Tibial nerve (tissue), 4 donors: ENCODE results near the gene COX4I2. TPM values are rescaled to one million over a fixed set of nuclear protein-coding genes. Genes with fewer than 3 reads are reported as not detected.

ENCODE experiments used
- DNase-seq, 2 donors: peaks; one replicate each; pipeline ENCODE4 v3.0.0-alpha.2; 2019; ENCODE audit warnings: low spot score in 2 of 2
- H3K27ac ChIP-seq, 4 donors: fragments of 200-600 bp; sonication (generic) in 3 of 4; one replicate each; pipeline ENCODE4 v1.5.1; 2017 to 2019; ENCODE audit warnings: mild to moderate bottlenecking in 1 of 4
- H3K27me3 ChIP-seq, 2 donors: fragments of 200-600 bp; sonication (generic) in 1 of 2; one replicate each; pipeline versions ENCODE4 v1.5.1 to v1.6.0; 2017 to 2019
- H3K36me3 ChIP-seq, 3 donors: fragments of 200-600 bp; sonication (generic); one replicate each; pipeline ENCODE4 v1.5.1; 2018 to 2019
- H3K4me1 ChIP-seq, 4 donors: fragments of 200-600 bp; sonication (generic) in 3 of 4; one replicate each; pipeline ENCODE4 v1.5.1; 2017 to 2019
- H3K4me3 ChIP-seq, 4 donors: fragments of 200-600 bp; sonication (generic) in 3 of 4; one replicate each; pipeline ENCODE4 v1.5.1; 2017 to 2019; ENCODE audit warnings: mild to moderate bottlenecking in 1 of 4, moderate library complexity in 1 of 4
- H3K9me3 ChIP-seq, 4 donors: fragments of 200-600 bp; sonication (generic) in 3 of 4; one replicate each; pipeline ENCODE4 v1.5.1; 2017 to 2019
- CTCF ChIP-seq, 5 experiments: fragments of 200-600 bp in 3 of 5; fragments of 450-650 bp in 2 of 5; sonication (generic) in 3 of 5; IDR thresholded peaks; one replicate each; pipeline ENCODE4 v1.5.1; 2016 to 2019; ENCODE audit warnings: antibody characterized with exemption in 5 of 5, mild to moderate bottlenecking in 3 of 5, moderate library complexity in 2 of 5
- EP300 ChIP-seq, 2 donors: sonication (generic); formaldehyde crosslinking; IDR thresholded peaks; one replicate each; pipeline ENCODE4 v1.6.1; 2017; ENCODE audit warnings: antibody characterized with exemption in 2 of 2, mild to moderate bottlenecking in 1 of 2
- POLR2A ChIP-seq, 2 donors: fragments of 450-650 bp; IDR thresholded peaks; one replicate each; pipeline ENCODE4 v1.6.1; 2017; ENCODE audit warnings: antibody characterized with exemption in 2 of 2, mild to moderate bottlenecking in 2 of 2, moderate library complexity in 2 of 2
- WGBS, 2 donors: methylation state at CpG; one replicate each; pipeline ENCODE4 v1.1.5; 2018; 5-methylcytosine and 5-hydroxymethylcytosine counted together
- total RNA-seq, 4 donors: library from RNA; depleted of rRNA; stranded (reverse); fragments of >200 nt; gene quantifications; one replicate each; pipeline ENCODE4 v1.1.0, GENCODE V29; 2016

The COX4I2 gene
- total RNA-seq, 4 donors from 2014 or later = 1.6 to 8.2 (median 4.2) TPM; not detected in 1

DNA sequence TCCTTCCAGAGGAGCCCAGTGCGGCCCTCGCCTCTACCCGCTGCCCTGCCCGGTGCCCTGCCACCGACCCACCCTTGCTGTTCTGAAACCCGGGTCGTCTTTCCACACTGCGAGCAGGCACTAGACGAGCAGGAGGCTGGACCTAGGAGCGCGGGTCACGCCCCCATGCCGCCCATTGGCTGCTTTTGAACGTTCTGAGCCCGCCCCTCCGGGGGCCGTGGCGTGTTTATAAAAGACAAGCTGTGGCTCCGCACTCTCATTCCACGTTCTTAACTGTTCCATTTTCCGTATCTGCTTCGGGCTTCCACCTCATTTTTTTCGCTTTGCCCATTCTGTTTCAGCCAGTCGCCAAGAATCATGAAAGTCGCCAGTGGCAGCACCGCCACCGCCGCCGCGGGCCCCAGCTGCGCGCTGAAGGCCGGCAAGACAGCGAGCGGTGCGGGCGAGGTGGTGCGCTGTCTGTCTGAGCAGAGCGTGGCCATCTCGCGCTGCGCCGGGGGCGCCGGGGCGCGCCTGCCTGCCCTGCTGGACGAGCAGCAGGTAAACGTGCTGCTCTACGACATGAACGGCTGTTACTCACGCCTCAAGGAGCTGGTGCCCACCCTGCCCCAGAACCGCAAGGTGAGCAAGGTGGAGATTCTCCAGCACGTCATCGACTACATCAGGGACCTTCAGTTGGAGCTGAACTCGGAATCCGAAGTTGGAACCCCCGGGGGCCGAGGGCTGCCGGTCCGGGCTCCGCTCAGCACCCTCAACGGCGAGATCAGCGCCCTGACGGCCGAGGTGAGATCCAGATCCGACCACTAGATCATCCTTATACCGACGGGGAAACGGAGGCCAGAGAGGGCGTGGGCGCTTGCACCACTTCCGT is 32.4 kb upstream of the COX4I2 start, which contains the start of gene ID1:
Gene ID1 (plus strand): TSS at position 259 of the 871 bp plus-strand sequence. CDS start 99 bp downstream, at position 358.
- H3K4me3 ChIP-seq = peak within 1 kb of the TSS; percentile 57 to 65 (median 62)
- H3K4me1 ChIP-seq = peaks cover 0 to 46% (median 32%) of the 10 kb centered on the region in 4 donors
- peak; percentile 93 to 95 for DNase-seq
- H3K27ac ChIP-seq = peak within 1 kb of the TSS; percentile 80 to 94 (median 89)
- no peaks in the 10 kb centered on the region for H3K36me3 ChIP-seq
- 0 to 1% methylated on average over 50 to 71 of the region's 74 CpGs for WGBS, 2 donors
- H3K27me3 ChIP-seq = no peaks in the 10 kb centered on the region
- H3K9me3 ChIP-seq = no peaks in the 10 kb centered on the region
- TF ChIP-seq CTCF (IDR thresholded peaks at IDR 0.05) (peak in 1 of 5 experiments; percentile 13), POLR2A (IDR thresholded peaks at IDR 0.05) (peak; percentile 88 to 96), EP300 (IDR thresholded peaks at IDR 0.05) (peak; percentile 28 to 100)

DNA sequence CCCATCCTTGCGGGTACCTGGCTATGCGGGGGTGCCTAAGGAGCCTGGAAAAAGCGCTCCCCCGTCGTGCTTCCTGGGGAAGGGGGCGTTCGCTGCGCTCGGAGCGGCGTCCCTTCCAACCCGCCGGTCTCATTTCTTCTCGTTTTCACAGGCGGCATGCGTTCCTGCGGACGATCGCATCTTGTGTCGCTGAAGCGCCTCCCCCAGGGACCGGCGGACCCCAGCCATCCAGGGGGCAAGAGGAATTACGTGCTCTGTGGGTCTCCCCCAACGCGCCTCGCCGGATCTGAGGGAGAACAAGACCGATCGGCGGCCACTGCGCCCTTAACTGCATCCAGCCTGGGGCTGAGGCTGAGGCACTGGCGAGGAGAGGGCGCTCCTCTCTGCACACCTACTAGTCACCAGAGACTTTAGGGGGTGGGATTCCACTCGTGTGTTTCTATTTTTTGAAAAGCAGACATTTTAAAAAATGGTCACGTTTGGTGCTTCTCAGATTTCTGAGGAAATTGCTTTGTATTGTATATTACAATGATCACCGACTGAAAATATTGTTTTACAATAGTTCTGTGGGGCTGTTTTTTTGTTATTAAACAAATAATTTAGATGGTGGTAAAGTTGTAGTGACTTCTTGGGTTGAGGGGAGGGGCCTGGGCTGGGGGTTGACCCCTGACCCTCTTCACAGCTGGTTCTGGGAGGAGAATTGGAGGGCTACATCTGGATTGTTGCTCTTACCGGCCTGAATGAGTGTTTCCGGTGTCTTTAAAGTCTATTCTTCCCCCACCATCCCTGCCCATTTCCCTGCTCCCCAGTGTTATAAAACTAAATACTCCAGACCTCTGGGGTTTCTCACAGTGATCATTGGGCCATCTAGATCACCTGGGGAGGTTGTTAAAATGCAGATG is 31.6 kb upstream of the COX4I2 start:
- no peaks in the 10 kb centered on the region for H3K27me3 ChIP-seq
- peak overlapping the region; percentile 57 to 65 (median 62) for H3K4me3 ChIP-seq
- WGBS, 2 donors = 5 to 7% methylated on average over 19 to 29 of the region's 39 CpGs
- H3K9me3 ChIP-seq = no peaks in the 10 kb centered on the region
- peak in 1 of 2 donors; percentile 41 for TF ChIP-seq EP300 (IDR thresholded peaks at IDR 0.05)
- no peak for TF ChIP-seq CTCF (IDR thresholded peaks at IDR 0.05)
- TF ChIP-seq POLR2A (IDR thresholded peaks at IDR 0.05) = no peak
- peaks cover 0 to 52% (median 32%) of the 10 kb centered on the region in 4 donors for H3K4me1 ChIP-seq
- H3K27ac ChIP-seq = peak overlapping the region; percentile 80 to 93 (median 88)
- DNase-seq = no peak
- H3K36me3 ChIP-seq = no peaks in the 10 kb centered on the region

DNA sequence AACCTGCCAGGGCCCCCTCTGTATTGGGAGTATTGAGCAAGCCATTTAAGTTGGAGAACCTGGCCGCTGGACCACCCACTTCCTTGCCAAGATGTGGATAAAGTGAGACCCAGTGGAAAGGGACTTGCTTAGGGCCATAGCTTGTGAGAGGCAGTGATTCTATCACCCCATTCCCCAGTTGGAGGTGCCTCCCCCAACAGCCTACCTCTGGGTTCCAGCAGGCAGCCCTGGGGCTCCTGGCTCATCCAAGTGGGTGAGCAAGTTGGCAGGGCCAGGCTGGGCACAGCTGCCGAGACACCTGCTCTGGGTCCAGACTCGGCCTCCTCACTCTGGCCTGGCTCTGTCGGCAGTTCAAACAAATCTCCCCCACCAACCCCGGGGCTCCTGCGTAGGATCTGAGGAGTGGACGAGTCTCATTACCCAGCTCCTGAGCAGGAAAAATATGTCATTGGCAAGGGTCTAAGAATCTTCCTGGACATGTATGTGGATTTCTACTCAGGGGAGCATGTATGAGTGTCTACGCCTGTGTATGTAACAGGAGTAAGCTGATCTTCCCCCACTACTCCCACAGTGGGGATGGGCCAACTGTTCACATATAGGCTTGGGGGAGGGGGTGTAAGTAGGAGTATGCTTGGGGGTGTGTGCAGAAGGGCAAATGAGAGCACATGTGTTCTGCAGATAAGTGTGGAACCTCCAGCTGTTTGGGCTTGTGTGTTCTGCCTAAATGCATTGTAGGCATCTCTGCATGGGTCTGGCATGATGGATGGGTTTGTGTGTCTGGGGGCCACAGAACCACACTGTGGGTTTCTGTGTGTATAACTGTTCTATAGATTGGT is 30.7 kb upstream of the COX4I2 start:
- Histone ChIP-seq H3K4me1 (peaks cover 0 to 52% (median 33%) of the 10 kb centered on the region in 4 donors), H3K36me3 (no peaks in the 10 kb centered on the region), H3K4me3 (peak overlapping the region; percentile 57 to 65 (median 62)), H3K27ac (peak overlapping the region; percentile 80 to 93 (median 88)), H3K9me3 (no peaks in the 10 kb centered on the region), H3K27me3 (no peaks in the 10 kb centered on the region)
- no peak for DNase-seq
- TF ChIP-seq CTCF (IDR thresholded peaks at IDR 0.05) (no peak), EP300 (IDR thresholded peaks at IDR 0.05) (no peak), POLR2A (IDR thresholded peaks at IDR 0.05) (no peak)
- 45 to 70% methylated on average over 6 to 8 of the region's 8 CpGs for WGBS, 2 donors

- Histone ChIP-seq H3K4me3 (peak overlapping the region; percentile 57 to 65 (median 62)), H3K27me3 (no peaks in the 10 kb centered on the region), H3K9me3 (no peaks in the 10 kb centered on the region), H3K27ac (peak overlapping the region; percentile 35 to 93 (median 88)), H3K4me1 (peaks cover 0 to 57% (median 34%) of the 10 kb centered on the region in 4 donors), H3K36me3 (no peaks in the 10 kb centered on the region)
- TF ChIP-seq EP300 (IDR thresholded peaks at IDR 0.05) (no peak), POLR2A (IDR thresholded peaks at IDR 0.05) (no peak)
- no peak for DNase-seq
- WGBS, 2 donors = 58 to 66% methylated on average over 9 of the region's 9 CpGs
These were observed 30.0 kb upstream of the COX4I2 start for GRCh38 chr20:31607640-31608250.
